WTC11 (cell line): ENCODE data around the gene PRDM9. TPM values are rescaled to one million over a fixed set of nuclear protein-coding genes. Genes with fewer than 3 reads are reported as not detected.

Source experiments
- ATAC-seq: fragments of 200-7000 bp; cut with Tn5 transposase; 2 replicates; pipeline ENCODE4 v1.10.0; 2021; ENCODE audit warnings: mild to moderate bottlenecking, moderate library complexity
- CTCF ChIA-PET: fragments of 300-600 bp; sonication (Branson Sonifier 250); formaldehyde crosslinking; loops from one replicate; lab custom pipeline; 2021; ENCODE audit warnings: antibody characterized with exemption; lab: Charles Lee
- POLR2A ChIA-PET: fragments of 350-600 bp; sonication (Branson Sonifier 250); formaldehyde crosslinking; loops from one replicate; lab custom pipeline; 2021; ENCODE audit warnings: antibody characterized with exemption; lab: Charles Lee
- DNase-seq: peaks from one replicate; pipeline ENCODE4 v3.0.0; 2021; ENCODE audit warnings: low spot score
- H3K27ac Mint-ChIP-seq: 2 replicates; pipeline ENCODE4 v1.8.0; 2021; ENCODE audit warnings: mixed read lengths
- H3K27me3 Mint-ChIP-seq: 2 replicates; pipeline ENCODE4 v1.8.0; 2021; ENCODE audit warnings: low read depth, mild to moderate bottlenecking, moderate library complexity, mixed read lengths
- H3K36me3 Mint-ChIP-seq: 2 replicates; pipeline ENCODE4 v1.8.0; 2021; ENCODE audit warnings: mixed read lengths
- H3K4me1 Mint-ChIP-seq: 2 replicates; pipeline ENCODE4 v1.8.0; 2022; ENCODE audit warnings: mixed read lengths
- H3K4me3 Mint-ChIP-seq: 2 replicates; pipeline ENCODE4 v1.8.0; 2021; ENCODE audit warnings: mild to moderate bottlenecking, moderate library complexity, mixed read lengths
- H3K9me3 Mint-ChIP-seq: 2 replicates; pipeline ENCODE4 v1.8.0; 2021; ENCODE audit warnings: mixed read lengths
- ATF1 ChIP-seq: sonication (generic); formaldehyde crosslinking; IDR thresholded peaks from 2 replicates; pipeline ENCODE4 v1.8.1; 2023; ENCODE audit warnings: mild to moderate bottlenecking, moderate library complexity, missing genetic modification reagents
- ETV6 ChIP-seq: sonication (generic); formaldehyde crosslinking; IDR thresholded peaks from 2 replicates; pipeline ENCODE4 v1.8.1; 2022; ENCODE audit warnings: mild to moderate bottlenecking, missing genetic modification reagents
- SP1 ChIP-seq: sonication (generic); formaldehyde crosslinking; conservative IDR thresholded peaks from 2 replicates; pipeline ENCODE4 v1.8.1; 2022; ENCODE audit warnings: missing genetic modification reagents
- ZNF416 ChIP-seq: fragments of 250-450 bp; sonication (Bioruptor Pico); IDR thresholded peaks from 2 replicates; pipeline ENCODE4 v1.9.0; 2021; ENCODE audit warnings: mild to moderate bottlenecking, inconsistent platforms
- total RNA-seq: library from RNA; stranded (reverse); gene quantifications from 3 replicates; pipeline ENCODE4 v1.2.3, GENCODE V29; 2021
- TF ChIP-seq, protein P1 (sequence below): fragments of 250-450 bp; sonication (Bioruptor Pico); IDR thresholded peaks from 2 replicates; pipeline ENCODE4 v2.1.2; 2022; ENCODE audit warnings: mild to moderate bottlenecking, moderate library complexity
- TF ChIP-seq, protein P2 (sequence below): sonication (generic); formaldehyde crosslinking; IDR thresholded peaks from 2 replicates; pipeline ENCODE4 v1.8.1; 2022; ENCODE audit warnings: mild to moderate bottlenecking, moderate library complexity, missing genetic modification reagents
- TF ChIP-seq, protein P3 (sequence below): sonication (generic); formaldehyde crosslinking; IDR thresholded peaks from 2 replicates; pipeline ENCODE4 v1.8.0; 2022; ENCODE audit warnings: missing genetic modification reagents
- TF ChIP-seq, protein P4 (sequence below): sonication (generic); formaldehyde crosslinking; IDR thresholded peaks from 2 replicates; pipeline ENCODE4 v1.8.0; 2023; ENCODE audit warnings: mild to moderate bottlenecking, missing genetic modification reagents
- TF ChIP-seq, protein P5 (sequence below): sonication (generic); formaldehyde crosslinking; IDR thresholded peaks from 2 replicates; pipeline ENCODE4 v1.8.1; 2023; ENCODE audit warnings: mild to moderate bottlenecking, missing genetic modification reagents
- TF ChIP-seq, protein P6 (sequence below): sonication (generic); formaldehyde crosslinking; IDR thresholded peaks from 2 replicates; pipeline ENCODE4 v1.8.0; 2022; ENCODE audit warnings: mild to moderate bottlenecking, missing genetic modification reagents

PRDM9 gene
- total RNA-seq, 1 experiment from 2014 or later = 0.15 TPM

DNA sequence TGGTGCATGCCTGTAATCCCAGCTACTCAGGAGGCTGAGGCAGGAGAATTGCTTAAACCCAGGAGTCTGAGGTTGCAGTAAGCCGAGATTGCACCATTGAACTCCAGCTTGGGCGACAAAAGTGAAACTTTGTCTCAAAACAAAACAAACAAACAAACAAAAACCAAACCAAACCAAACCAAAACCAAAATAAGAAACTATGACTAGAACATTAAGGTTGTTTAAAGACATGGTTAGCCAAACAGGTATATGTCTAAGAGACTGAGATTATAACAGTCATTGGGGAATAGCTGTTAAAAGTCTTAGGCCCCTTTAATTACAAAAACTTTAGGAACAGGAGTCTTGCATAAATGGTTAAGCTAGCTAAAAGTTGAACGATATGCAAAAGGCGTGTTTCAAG lies 63.6 kb downstream of the PRDM9 start:
- no peak overlapping the region for H3K4me3 Mint-ChIP-seq
- no peak for DNase-seq
- no peaks in the 10 kb centered on the region for H3K4me1 Mint-ChIP-seq
- no peak for ATAC-seq
- POLR2A ChIA-PET = no interaction called here
- peaks cover 4% of the 10 kb centered on the region for H3K9me3 Mint-ChIP-seq
- CTCF ChIA-PET = no interaction called here
- TF ChIP-seq, protein P1, sequence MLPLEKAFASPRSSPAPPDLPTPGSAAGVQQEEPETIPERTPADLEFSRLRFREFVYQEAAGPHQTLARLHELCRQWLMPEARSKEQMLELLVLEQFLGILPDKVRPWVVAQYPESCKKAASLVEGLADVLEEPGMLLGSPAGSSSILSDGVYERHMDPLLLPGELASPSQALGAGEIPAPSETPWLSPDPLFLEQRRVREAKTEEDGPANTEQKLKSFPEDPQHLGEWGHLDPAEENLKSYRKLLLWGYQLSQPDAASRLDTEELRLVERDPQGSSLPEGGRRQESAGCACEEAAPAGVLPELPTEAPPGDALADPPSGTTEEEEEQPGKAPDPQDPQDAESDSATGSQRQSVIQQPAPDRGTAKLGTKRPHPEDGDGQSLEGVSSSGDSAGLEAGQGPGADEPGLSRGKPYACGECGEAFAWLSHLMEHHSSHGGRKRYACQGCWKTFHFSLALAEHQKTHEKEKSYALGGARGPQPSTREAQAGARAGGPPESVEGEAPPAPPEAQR (CRISPR knock-in tag) = no peak
- no peak for TF ChIP-seq ATF1 (CRISPR knock-in tag)
- TF ChIP-seq, protein P2, sequence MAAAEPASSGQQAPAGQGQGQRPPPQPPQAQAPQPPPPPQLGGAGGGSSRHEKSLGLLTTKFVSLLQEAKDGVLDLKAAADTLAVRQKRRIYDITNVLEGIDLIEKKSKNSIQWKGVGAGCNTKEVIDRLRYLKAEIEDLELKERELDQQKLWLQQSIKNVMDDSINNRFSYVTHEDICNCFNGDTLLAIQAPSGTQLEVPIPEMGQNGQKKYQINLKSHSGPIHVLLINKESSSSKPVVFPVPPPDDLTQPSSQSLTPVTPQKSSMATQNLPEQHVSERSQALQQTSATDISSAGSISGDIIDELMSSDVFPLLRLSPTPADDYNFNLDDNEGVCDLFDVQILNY (CRISPR knock-in tag) = no peak
- TF ChIP-seq ZNF416 (CRISPR knock-in tag) = no peak
- no peak for TF ChIP-seq ETV6 (CRISPR knock-in tag)
- TF ChIP-seq, protein P3, sequence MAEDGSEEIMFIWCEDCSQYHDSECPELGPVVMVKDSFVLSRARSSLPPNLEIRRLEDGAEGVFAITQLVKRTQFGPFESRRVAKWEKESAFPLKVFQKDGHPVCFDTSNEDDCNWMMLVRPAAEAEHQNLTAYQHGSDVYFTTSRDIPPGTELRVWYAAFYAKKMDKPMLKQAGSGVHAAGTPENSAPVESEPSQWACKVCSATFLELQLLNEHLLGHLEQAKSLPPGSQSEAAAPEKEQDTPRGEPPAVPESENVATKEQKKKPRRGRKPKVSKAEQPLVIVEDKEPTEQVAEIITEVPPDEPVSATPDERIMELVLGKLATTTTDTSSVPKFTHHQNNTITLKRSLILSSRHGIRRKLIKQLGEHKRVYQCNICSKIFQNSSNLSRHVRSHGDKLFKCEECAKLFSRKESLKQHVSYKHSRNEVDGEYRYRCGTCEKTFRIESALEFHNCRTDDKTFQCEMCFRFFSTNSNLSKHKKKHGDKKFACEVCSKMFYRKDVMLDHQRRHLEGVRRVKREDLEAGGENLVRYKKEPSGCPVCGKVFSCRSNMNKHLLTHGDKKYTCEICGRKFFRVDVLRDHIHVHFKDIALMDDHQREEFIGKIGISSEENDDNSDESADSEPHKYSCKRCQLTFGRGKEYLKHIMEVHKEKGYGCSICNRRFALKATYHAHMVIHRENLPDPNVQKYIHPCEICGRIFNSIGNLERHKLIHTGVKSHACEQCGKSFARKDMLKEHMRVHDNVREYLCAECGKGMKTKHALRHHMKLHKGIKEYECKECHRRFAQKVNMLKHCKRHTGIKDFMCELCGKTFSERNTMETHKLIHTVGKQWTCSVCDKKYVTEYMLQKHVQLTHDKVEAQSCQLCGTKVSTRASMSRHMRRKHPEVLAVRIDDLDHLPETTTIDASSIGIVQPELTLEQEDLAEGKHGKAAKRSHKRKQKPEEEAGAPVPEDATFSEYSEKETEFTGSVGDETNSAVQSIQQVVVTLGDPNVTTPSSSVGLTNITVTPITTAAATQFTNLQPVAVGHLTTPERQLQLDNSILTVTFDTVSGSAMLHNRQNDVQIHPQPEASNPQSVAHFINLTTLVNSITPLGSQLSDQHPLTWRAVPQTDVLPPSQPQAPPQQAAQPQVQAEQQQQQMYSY (CRISPR knock-in tag) = no peak
- TF ChIP-seq, protein P4, sequence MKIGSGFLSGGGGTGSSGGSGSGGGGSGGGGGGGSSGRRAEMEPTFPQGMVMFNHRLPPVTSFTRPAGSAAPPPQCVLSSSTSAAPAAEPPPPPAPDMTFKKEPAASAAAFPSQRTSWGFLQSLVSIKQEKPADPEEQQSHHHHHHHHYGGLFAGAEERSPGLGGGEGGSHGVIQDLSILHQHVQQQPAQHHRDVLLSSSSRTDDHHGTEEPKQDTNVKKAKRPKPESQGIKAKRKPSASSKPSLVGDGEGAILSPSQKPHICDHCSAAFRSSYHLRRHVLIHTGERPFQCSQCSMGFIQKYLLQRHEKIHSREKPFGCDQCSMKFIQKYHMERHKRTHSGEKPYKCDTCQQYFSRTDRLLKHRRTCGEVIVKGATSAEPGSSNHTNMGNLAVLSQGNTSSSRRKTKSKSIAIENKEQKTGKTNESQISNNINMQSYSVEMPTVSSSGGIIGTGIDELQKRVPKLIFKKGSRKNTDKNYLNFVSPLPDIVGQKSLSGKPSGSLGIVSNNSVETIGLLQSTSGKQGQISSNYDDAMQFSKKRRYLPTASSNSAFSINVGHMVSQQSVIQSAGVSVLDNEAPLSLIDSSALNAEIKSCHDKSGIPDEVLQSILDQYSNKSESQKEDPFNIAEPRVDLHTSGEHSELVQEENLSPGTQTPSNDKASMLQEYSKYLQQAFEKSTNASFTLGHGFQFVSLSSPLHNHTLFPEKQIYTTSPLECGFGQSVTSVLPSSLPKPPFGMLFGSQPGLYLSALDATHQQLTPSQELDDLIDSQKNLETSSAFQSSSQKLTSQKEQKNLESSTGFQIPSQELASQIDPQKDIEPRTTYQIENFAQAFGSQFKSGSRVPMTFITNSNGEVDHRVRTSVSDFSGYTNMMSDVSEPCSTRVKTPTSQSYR (CRISPR knock-in tag) = no peak
- TF ChIP-seq, protein P5, sequence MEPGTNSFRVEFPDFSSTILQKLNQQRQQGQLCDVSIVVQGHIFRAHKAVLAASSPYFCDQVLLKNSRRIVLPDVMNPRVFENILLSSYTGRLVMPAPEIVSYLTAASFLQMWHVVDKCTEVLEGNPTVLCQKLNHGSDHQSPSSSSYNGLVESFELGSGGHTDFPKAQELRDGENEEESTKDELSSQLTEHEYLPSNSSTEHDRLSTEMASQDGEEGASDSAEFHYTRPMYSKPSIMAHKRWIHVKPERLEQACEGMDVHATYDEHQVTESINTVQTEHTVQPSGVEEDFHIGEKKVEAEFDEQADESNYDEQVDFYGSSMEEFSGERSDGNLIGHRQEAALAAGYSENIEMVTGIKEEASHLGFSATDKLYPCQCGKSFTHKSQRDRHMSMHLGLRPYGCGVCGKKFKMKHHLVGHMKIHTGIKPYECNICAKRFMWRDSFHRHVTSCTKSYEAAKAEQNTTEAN (CRISPR knock-in tag) = no peak
- TF ChIP-seq, protein P6, sequence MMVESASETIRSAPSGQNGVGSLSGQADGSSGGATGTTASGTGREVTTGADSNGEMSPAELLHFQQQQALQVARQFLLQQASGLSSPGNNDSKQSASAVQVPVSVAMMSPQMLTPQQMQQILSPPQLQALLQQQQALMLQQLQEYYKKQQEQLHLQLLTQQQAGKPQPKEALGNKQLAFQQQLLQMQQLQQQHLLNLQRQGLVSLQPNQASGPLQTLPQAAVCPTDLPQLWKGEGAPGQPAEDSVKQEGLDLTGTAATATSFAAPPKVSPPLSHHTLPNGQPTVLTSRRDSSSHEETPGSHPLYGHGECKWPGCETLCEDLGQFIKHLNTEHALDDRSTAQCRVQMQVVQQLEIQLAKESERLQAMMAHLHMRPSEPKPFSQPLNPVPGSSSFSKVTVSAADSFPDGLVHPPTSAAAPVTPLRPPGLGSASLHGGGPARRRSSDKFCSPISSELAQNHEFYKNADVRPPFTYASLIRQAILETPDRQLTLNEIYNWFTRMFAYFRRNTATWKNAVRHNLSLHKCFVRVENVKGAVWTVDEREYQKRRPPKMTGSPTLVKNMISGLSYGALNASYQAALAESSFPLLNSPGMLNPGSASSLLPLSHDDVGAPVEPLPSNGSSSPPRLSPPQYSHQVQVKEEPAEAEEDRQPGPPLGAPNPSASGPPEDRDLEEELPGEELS (CRISPR knock-in tag) = no peak
- TF ChIP-seq SP1 = no peak
- H3K36me3 Mint-ChIP-seq = 0 out of 2 replicates have a peak, but pooled peaks cover 3% of the 10 kb centered on the region
- H3K27me3 Mint-ChIP-seq = no peaks in the 10 kb centered on the region
- H3K27ac Mint-ChIP-seq = no peak overlapping the region
